D721Med (cell line): Measurements from ENCODE around the gene PPM1M.

ENCODE experiments used
- DNase-seq: peaks from one replicate; pipeline ENCODE4 v3.0.0; 2011; ENCODE audit warnings: low spot score; ENCODE audit not compliant: insufficient read length
- FAIRE-seq: peaks from 2 replicates; lab custom pipeline; 2011; peaks lifted over from hg19 to GRCh38; lab: Jason Lieb, UNC
- TF ChIP-seq, protein P1 (sequence below): IDR thresholded peaks from 2 replicates; pipeline ENCODE4 v1.5.1; 2012; ENCODE audit warnings: mild to moderate bottlenecking, control low read depth; ENCODE audit not compliant: insufficient read depth; ENCODE audit errors: missing control alignments

Gene PPM1M

DNA sequence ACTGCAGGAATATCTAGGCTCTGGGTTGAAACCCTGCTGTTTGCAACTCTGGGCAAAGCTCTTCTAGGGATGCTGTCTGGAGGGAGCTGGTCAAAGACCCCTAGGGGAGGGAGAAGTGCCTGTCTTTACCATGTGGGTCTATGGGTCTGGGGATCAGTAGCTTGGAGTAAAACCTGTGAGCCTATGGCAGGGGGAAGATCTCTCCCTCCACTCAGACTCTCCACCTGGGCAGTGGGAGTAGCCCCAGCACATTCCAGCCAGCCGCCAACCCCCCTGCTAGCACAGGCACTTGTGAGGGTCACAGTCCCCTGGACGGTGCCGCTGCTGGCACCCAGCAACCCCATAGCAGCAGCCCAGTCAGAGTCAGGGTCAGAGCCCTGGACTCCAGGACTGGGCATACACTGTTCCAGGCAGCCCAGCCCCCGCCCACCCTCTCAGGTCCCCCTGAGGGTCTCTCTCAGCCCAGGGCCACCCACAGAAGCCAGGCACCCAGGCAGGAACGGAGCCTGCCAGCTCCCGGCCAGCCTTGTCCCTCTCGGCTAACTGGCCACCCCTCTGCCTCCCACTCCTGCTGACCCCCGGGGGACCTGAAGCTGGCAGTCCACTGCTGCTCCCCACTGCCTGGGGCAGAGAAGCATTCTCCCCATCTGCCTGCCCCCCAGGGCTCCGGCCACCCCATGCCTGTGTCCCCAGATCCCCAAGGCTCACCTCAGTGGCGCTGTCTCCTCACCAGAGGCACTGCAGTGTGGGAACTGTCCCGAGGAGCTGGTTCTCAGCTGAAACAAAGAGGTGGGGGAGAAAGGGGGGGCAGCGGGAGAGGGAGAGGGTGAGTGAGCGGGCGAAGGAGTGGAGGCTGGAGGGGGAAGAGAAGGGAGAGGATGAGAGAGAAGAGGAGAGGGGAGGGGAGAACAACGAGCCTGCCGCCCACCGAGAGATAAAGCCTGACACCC lies 52.9 kb downstream of the PPM1M start:
- TF ChIP-seq, protein P1, sequence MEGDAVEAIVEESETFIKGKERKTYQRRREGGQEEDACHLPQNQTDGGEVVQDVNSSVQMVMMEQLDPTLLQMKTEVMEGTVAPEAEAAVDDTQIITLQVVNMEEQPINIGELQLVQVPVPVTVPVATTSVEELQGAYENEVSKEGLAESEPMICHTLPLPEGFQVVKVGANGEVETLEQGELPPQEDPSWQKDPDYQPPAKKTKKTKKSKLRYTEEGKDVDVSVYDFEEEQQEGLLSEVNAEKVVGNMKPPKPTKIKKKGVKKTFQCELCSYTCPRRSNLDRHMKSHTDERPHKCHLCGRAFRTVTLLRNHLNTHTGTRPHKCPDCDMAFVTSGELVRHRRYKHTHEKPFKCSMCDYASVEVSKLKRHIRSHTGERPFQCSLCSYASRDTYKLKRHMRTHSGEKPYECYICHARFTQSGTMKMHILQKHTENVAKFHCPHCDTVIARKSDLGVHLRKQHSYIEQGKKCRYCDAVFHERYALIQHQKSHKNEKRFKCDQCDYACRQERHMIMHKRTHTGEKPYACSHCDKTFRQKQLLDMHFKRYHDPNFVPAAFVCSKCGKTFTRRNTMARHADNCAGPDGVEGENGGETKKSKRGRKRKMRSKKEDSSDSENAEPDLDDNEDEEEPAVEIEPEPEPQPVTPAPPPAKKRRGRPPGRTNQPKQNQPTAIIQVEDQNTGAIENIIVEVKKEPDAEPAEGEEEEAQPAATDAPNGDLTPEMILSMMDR, result no peak
- DNase-seq, result no peak
- FAIRE-seq, result no peak

DNA sequence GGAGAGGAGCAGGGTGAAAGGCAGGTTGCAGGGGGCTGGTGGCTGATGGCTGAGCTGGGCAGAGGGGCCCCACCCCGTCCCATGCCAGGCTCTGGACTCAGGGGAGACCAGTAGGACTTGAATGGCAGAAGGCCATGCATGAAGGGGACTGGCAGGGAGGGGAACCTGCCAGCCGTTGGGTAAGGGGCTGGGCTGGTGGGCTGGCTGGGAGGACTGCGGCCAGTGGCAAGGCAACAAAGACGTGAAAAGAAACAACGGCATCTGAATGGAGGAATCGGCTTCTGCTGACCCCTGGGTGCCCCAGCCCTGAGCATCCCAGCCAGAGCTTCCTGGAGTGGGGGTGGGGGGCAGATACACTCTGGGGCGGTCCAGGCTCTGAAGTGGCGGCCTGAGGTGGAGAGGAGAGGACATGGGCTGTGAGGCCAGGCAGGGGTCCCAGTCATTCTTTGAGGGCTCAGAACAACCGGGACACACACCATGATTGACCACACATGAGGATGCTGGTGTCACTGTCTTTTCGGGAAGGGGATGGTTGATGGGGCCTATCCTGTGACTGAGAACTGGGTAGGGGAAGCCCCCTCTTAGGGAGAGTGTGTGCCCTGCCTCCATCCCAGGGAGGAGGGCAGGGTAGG lies 53.8 kb downstream of the PPM1M start:
- DNase-seq (no peak), FAIRE-seq (no peak)
- TF ChIP-seq, protein P1, result no peak
